Fibroblast of skin of left quadriceps (primary cell): ENCODE results near the gene VPREB3.

Source experiments
- DNase-seq, 2 experiments: peaks; one replicate each; pipeline ENCODE4 v3.0.0-alpha.2; 2013; ENCODE audit warnings: low read depth in 2 of 2

Gene VPREB3

GRCh38 chr22:23754220-23754919 is at the start of gene VPREB3:
Gene VPREB3 (minus strand): TSS chr22:23754425. CDS start chr22:23754363, 62 bp downstream.
- no peak for DNase-seq

GRCh38 chr22:23803001-23803819 is 49.0 kb upstream of the VPREB3 start:
- no peak for DNase-seq

GRCh38 chr22:23801886-23802377 is 47.7 kb upstream of the VPREB3 start:
- no peak for DNase-seq

- no peak for DNase-seq
These were observed 47.1 kb upstream of the VPREB3 start for GRCh38 chr22:23801238-23801821.

- DNase-seq, result no peak
These were observed 46.3 kb upstream of the VPREB3 start for GRCh38 chr22:23800297-23801237.

GRCh38 chr22:23796461-23796860 is 42.2 kb upstream of the VPREB3 start:
- peak; percentile 84 to 87 for DNase-seq

GRCh38 chr22:23793326-23793725 is 39.1 kb upstream of the VPREB3 start:
- no peak for DNase-seq

GRCh38 chr22:23791738-23792645 is 37.8 kb upstream of the VPREB3 start:
- no peak for DNase-seq

- peak; percentile 68 to 73 for DNase-seq
These were observed 36.9 kb upstream of the VPREB3 start for GRCh38 chr22:23790819-23791737.

GRCh38 chr22:23789638-23790037 is 35.4 kb upstream of the VPREB3 start:
- no peak for DNase-seq

- no peak for DNase-seq
These were observed 34.9 kb upstream of the VPREB3 start for GRCh38 chr22:23789121-23789520.

GRCh38 chr22:23787910-23788309 is 33.7 kb upstream of the VPREB3 start:
- DNase-seq, result no peak

GRCh38 chr22:23787600-23787896 is 33.3 kb upstream of the VPREB3 start:
- no peak for DNase-seq

GRCh38 chr22:23786752-23787599 is 32.8 kb upstream of the VPREB3 start, which contains the start of gene SMARCB1:
Gene SMARCB1 (plus strand): TSS chr22:23786966. CDS start chr22:23787170, 204 bp downstream.
- peak; percentile 74 to 76 for DNase-seq

GRCh38 chr22:23786261-23786710 is 32.1 kb upstream of the VPREB3 start:
- DNase-seq, result no peak

GRCh38 chr22:23784215-23784732 is 30.0 kb upstream of the VPREB3 start:
- DNase-seq, result no peak

GRCh38 chr22:23783265-23784150 is 29.3 kb upstream of the VPREB3 start:
- DNase-seq, result no peak
